ENCODE results near the gene POGLUT3. TPM values are rescaled to one million over a fixed set of nuclear protein-coding genes. Genes with fewer than 3 reads are reported as not detected.

POGLUT3 gene
- total RNA-seq, 2 experiments from 2014 or later: 12.4 to 14.2 TPM

GRCh38 chr11:108518581-108518980 is 20.4 kb upstream of the POGLUT3 start:
- Mint-ChIP-seq H3K36me3 (ENCODE audit: low read depth) (peaks cover 8% of the 10 kb centered on the region), H3K9me3 (no peaks in the 10 kb centered on the region), H3K27me3 (no peaks in the 10 kb centered on the region), H3K27ac (no peak overlapping the region), H3K4me3 (no peak overlapping the region), H3K4me1 (ENCODE audit: low read depth) (no peaks in the 10 kb centered on the region)
- intact Hi-C loops (cut with micrococcal nuclease): no loop called here
- no peak for DNase-seq
- ChIA-PET POLR2A (no interaction called here), CTCF (no interaction called here)
- ATAC-seq: no peak
- no peak for TF ChIP-seq CTCF (IDR thresholded peaks at IDR 0.05)

GRCh38 chr11:108516125-108516524 is 17.9 kb upstream of the POGLUT3 start:
- no peak for ATAC-seq
- ChIA-PET POLR2A (no interaction called here), CTCF (no interaction called here)
- no peak overlapping the region for H3K27ac Mint-ChIP-seq
- intact Hi-C loops (cut with micrococcal nuclease): no loop called here
- DNase-seq: no peak
- H3K36me3 Mint-ChIP-seq (ENCODE audit: low read depth): peaks cover 8% of the 10 kb centered on the region
- H3K9me3 Mint-ChIP-seq: no peaks in the 10 kb centered on the region
- no peaks in the 10 kb centered on the region for H3K4me1 Mint-ChIP-seq (ENCODE audit: low read depth)
- H3K27me3 Mint-ChIP-seq: no peaks in the 10 kb centered on the region
- no peak for TF ChIP-seq CTCF (IDR thresholded peaks at IDR 0.05)
- H3K4me3 Mint-ChIP-seq: no peak overlapping the region

- ATAC-seq: no peak
- no peak overlapping the region for H3K27ac Mint-ChIP-seq
- ChIA-PET POLR2A (no interaction called here), CTCF (no interaction called here)
- no peaks in the 10 kb centered on the region for H3K27me3 Mint-ChIP-seq
- H3K36me3 Mint-ChIP-seq (ENCODE audit: low read depth): peaks cover 8% of the 10 kb centered on the region
- no peak overlapping the region for H3K4me3 Mint-ChIP-seq
- no peak for TF ChIP-seq CTCF (IDR thresholded peaks at IDR 0.05)
- H3K4me1 Mint-ChIP-seq (ENCODE audit: low read depth): no peaks in the 10 kb centered on the region
- no peaks in the 10 kb centered on the region for H3K9me3 Mint-ChIP-seq
- intact Hi-C loops (cut with micrococcal nuclease): no loop called here
- no peak for DNase-seq
These were observed 14.5 kb upstream of the POGLUT3 start for GRCh38 chr11:108512708-108513107.

- CTCF ChIA-PET: interaction anchor here (1.4 kb wide), 1 partner anchor 137 kb away, joined by 3 read pairs; no protein-coding TSS in a partner anchor
- no peak for DNase-seq
- TF ChIP-seq CTCF (IDR thresholded peaks at IDR 0.05): no peak
- Mint-ChIP-seq H3K4me1 (ENCODE audit: low read depth) (no peaks in the 10 kb centered on the region), H3K36me3 (ENCODE audit: low read depth) (peaks cover 8% of the 10 kb centered on the region), H3K27ac (no peak overlapping the region), H3K4me3 (no peak overlapping the region), H3K27me3 (no peaks in the 10 kb centered on the region), H3K9me3 (no peaks in the 10 kb centered on the region)
- POLR2A ChIA-PET: no interaction called here
- intact Hi-C loops (cut with micrococcal nuclease): no loop called here
- no peak for ATAC-seq
These were observed 13.8 kb upstream of the POGLUT3 start for GRCh38 chr11:108511851-108512474.

DNA sequence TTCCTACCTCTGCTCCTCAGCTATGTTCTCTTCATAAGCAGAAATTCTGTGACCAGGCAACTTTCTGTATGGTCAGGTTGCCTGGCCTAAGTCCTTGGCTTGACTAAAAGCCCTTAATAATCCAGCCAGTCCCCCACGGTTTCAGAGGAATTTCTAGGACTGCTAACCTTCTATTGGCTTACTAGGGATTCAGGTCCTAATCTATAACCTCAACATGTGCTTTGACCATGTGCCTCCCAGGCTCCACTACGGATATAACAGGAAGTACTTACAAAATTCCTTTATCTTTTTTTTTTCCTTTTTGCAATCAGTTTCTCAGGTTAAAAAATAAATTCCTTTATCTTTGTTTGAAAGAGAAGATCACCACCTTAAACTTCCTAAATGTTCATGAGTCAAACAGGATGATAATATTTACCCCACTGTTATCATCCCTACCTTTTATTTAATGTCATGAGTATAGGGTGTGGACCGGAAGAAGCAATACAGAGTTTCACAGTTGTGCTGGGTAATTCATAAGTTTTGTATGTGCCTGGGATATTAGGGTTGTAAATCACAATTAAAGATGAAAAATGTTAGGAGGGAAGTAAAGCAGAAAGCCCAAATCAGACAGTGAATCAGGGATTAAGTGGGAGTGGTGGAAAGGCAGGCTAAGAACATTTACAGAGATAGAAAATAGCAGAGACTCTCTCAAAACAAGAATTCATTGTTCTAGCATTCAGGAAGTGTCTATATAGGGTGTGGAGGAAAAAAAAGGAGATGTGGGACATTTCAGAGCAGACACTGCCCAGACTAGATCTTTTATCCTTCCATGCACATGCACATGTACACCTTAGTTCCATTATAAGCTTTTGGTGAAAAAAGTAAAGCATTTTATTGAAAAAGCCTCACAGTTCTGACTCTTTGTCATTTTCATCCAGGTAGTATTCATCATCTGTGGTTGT is 10.7 kb upstream of the POGLUT3 start:
- H3K4me3 Mint-ChIP-seq: no peak overlapping the region
- H3K36me3 Mint-ChIP-seq (ENCODE audit: low read depth): peaks cover 2% of the 10 kb centered on the region
- TF ChIP-seq CTCF (IDR thresholded peaks at IDR 0.05): no peak
- intact Hi-C loops (cut with micrococcal nuclease): no loop called here
- POLR2A ChIA-PET: no interaction called here
- H3K9me3 Mint-ChIP-seq: no peaks in the 10 kb centered on the region
- no peak for ATAC-seq
- no peaks in the 10 kb centered on the region for H3K4me1 Mint-ChIP-seq (ENCODE audit: low read depth)
- H3K27me3 Mint-ChIP-seq: no peaks in the 10 kb centered on the region
- CTCF ChIA-PET: no interaction called here
- no peak for DNase-seq
- no peak overlapping the region for H3K27ac Mint-ChIP-seq
